ENCODE measurements around the gene LRRN4CL. TPM values are rescaled to one million over a fixed set of nuclear protein-coding genes. Genes with fewer than 3 reads are reported as not detected.

Gene LRRN4CL
- total RNA-seq, 1 donor from 2014 or later = 0.44 TPM

DNA sequence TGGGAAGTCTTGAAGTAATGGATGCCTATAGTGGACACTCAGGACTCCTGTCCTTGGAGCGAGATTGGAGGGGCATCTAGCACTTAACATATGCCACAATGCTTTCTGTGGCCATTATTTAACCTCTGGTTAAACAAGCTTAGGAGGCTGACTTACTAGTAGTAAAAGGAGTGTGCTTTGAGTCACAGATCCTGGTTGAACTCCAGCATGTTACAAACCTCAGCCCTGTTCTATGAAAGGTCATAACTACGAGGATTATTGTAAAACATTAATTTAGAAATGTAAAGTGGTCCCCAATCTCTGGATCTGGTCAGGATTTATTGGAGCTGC is 16.2 kb downstream of the LRRN4CL start:
- peaks cover 28% of the 10 kb centered on the region for H3K36me3 Mint-ChIP-seq (ENCODE audit: low read depth, unreplicated experiment)
- no peak for DNase-seq (ENCODE audit: low spot score)
- H3K27me3 Mint-ChIP-seq (ENCODE audit: unreplicated experiment) = peaks cover 9% of the 10 kb centered on the region
- H3K4me1 Mint-ChIP-seq (ENCODE audit: unreplicated experiment) = peaks cover 24% of the 10 kb centered on the region
- TF ChIP-seq CTCF (IDR thresholded peaks at IDR 0.05; ENCODE audit: unreplicated experiment) = no peak
- no peaks in the 10 kb centered on the region for H3K9me3 Mint-ChIP-seq (ENCODE audit: unreplicated experiment)
- H3K4me3 Mint-ChIP-seq (ENCODE audit: unreplicated experiment) = peak overlapping the region; percentile 95
- peak overlapping the region; percentile 52 for H3K27ac Mint-ChIP-seq (ENCODE audit: unreplicated experiment)

GRCh38 chr11:62671608-62672389 is 17.5 kb downstream of the LRRN4CL start, which contains the start of the genes LBHD1 and UQCC3:
LBHD1 (minus strand) TSS chr11:62672267; CDS start chr11:62670031, 2,236 bp downstream.
UQCC3 (plus strand) TSS chr11:62671673; CDS start chr11:62671746, 73 bp downstream.
- TF ChIP-seq CTCF (IDR thresholded peaks at IDR 0.05; ENCODE audit: unreplicated experiment) = no peak
- Mint-ChIP-seq H3K27me3 (ENCODE audit: unreplicated experiment) (peaks cover 8% of the 10 kb centered on the region), H3K36me3 (ENCODE audit: low read depth, unreplicated experiment) (peaks cover 19% of the 10 kb centered on the region), H3K4me1 (ENCODE audit: unreplicated experiment) (peaks cover 22% of the 10 kb centered on the region), H3K4me3 (ENCODE audit: unreplicated experiment) (peak within 1 kb of the TSS; percentile 95), H3K27ac (ENCODE audit: unreplicated experiment) (peak within 1 kb of the TSS; percentile 94), H3K9me3 (ENCODE audit: unreplicated experiment) (no peaks in the 10 kb centered on the region)
- peak; percentile 68 for DNase-seq (ENCODE audit: low spot score)

GRCh38 chr11:62671236-62671607 is 18.1 kb downstream of the LRRN4CL start:
- no peak for DNase-seq (ENCODE audit: low spot score)
- H3K9me3 Mint-ChIP-seq (ENCODE audit: unreplicated experiment) = no peaks in the 10 kb centered on the region
- peak overlapping the region; percentile 94 for H3K27ac Mint-ChIP-seq (ENCODE audit: unreplicated experiment)
- peaks cover 15% of the 10 kb centered on the region for H3K36me3 Mint-ChIP-seq (ENCODE audit: low read depth, unreplicated experiment)
- TF ChIP-seq CTCF (IDR thresholded peaks at IDR 0.05; ENCODE audit: unreplicated experiment) = no peak
- peaks cover 28% of the 10 kb centered on the region for H3K4me1 Mint-ChIP-seq (ENCODE audit: unreplicated experiment)
- peak overlapping the region; percentile 95 for H3K4me3 Mint-ChIP-seq (ENCODE audit: unreplicated experiment)
- H3K27me3 Mint-ChIP-seq (ENCODE audit: unreplicated experiment) = peaks cover 8% of the 10 kb centered on the region

DNA sequence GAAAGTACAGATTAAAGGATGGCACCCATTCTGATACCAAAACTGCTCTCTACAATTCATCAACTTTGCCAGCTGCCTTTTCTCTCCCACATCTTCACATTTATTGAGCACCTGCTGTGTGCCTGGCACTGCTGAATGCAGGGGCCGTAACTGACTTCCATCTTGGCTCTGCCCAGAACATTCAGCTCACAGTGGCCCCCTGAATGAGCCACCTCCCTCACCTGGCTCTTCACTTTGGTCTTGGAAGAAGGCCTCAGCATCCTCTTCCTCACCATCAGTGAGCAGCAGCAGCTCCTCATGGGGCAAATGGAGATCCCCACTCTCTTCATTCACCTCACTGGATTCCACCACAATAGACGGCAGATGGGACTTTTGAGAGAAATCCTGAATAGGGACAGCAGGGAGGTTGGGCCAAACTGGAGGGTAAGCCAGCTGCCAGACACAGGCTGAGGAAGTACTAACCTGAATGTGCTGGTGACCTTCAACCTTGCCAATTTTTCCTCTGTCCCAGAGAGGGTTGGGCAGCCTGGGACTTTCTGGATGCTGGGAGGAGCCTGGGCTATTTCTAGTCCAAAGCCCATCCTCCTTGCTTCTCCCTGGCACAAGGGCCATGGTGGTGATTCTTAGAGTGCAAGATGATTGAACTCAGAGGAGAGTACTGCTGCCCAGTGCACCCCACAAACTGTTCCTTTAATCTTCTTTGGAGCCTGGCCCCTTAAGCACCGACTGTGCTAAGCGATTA is 19.7 kb downstream of the LRRN4CL start:
- Mint-ChIP-seq H3K4me3 (ENCODE audit: unreplicated experiment) (no peak overlapping the region), H3K27ac (ENCODE audit: unreplicated experiment) (peak overlapping the region; percentile 51), H3K36me3 (ENCODE audit: low read depth, unreplicated experiment) (peaks cover 8% of the 10 kb centered on the region), H3K27me3 (ENCODE audit: unreplicated experiment) (peaks cover 6% of the 10 kb centered on the region), H3K4me1 (ENCODE audit: unreplicated experiment) (peaks cover 32% of the 10 kb centered on the region), H3K9me3 (ENCODE audit: unreplicated experiment) (no peaks in the 10 kb centered on the region)
- TF ChIP-seq CTCF (IDR thresholded peaks at IDR 0.05; ENCODE audit: unreplicated experiment) = no peak
- no peak for DNase-seq (ENCODE audit: low spot score)

GRCh38 chr11:62667460-62667859 is 21.9 kb downstream of the LRRN4CL start:
- peaks cover 4% of the 10 kb centered on the region for H3K27me3 Mint-ChIP-seq (ENCODE audit: unreplicated experiment)
- H3K4me3 Mint-ChIP-seq (ENCODE audit: unreplicated experiment) = no peak overlapping the region
- no peaks in the 10 kb centered on the region for H3K9me3 Mint-ChIP-seq (ENCODE audit: unreplicated experiment)
- no peak overlapping the region for H3K27ac Mint-ChIP-seq (ENCODE audit: unreplicated experiment)
- peaks cover 7% of the 10 kb centered on the region for H3K36me3 Mint-ChIP-seq (ENCODE audit: low read depth, unreplicated experiment)
- no peak for TF ChIP-seq CTCF (IDR thresholded peaks at IDR 0.05; ENCODE audit: unreplicated experiment)
- DNase-seq (ENCODE audit: low spot score) = no peak
- peaks cover 29% of the 10 kb centered on the region for H3K4me1 Mint-ChIP-seq (ENCODE audit: unreplicated experiment)
